ENCODE data around the gene RABL6.

DNA sequence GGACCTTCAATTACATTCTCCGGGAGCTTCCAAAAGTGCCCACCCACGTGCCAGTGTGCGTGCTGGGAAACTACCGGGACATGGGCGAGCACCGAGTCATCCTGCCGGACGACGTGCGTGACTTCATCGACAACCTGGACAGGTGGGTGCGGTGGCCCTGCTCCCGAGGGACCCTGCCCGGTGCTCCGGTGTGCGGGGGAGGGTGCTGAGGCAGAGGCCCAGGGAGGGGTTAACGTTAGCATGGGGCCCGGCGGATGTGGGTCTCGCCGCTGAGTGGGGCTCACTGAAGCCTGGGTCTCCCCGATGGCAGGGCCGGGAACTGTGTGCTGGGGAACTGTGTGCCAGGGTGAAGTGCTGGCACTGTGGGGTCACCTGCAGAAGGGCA, 24.0 kb downstream of the RABL6 start:
- TF ChIP-seq POLR2A (IDR thresholded peaks at IDR 0.05; ENCODE audit: low read length) (no peak), GATA1 (IDR thresholded peaks at IDR 0.05; ENCODE audit: low read depth, low read length) (no peak)

Measured in erythroblast (primary cell).